Stimulated activated CD4-positive, alpha-beta T cell treated with anti-CD3 and anti-CD28 coated beads, Interleukin-1b, Interleukin-23, amount 100 ng/mL, for 1 hour (primary cell): ENCODE data around the gene FAM180B.
A peak's percentile ranks its signal among the peaks of the same experiment; 100 is the strongest.
"Not testable (repeated sequence)": the region's sequence is repeated elsewhere in the genome, so short reads cannot be mapped to it uniquely, and the experiment has no call there.

Experiments
- DNase-seq, 2 donors: peaks; one replicate each; pipeline ENCODE4 v3.0.0-alpha.2; 2020; ENCODE audit warnings: low read depth in 2 of 2

Gene FAM180B

GRCh38 chr11:47586098-47586855 lies at the start of gene FAM180B:
FAM180B (plus strand) TSS chr11:47586678; CDS start chr11:47586769, 91 bp downstream.
- DNase-seq = no peak

- no peak for DNase-seq
Measured at GRCh38 chr11:47536915-47537314, 49.6 kb upstream of the FAM180B start.

- DNase-seq = no peak
Measured at GRCh38 chr11:47538741-47539565, 47.5 kb upstream of the FAM180B start.

GRCh38 chr11:47539681-47540039 lies 46.8 kb upstream of the FAM180B start:
- DNase-seq = no peak

GRCh38 chr11:47541070-47541469 lies 45.4 kb upstream of the FAM180B start:
- DNase-seq = no peak

GRCh38 chr11:47545298-47545697 lies 41.2 kb upstream of the FAM180B start:
- no peak for DNase-seq

- not testable (repeated sequence) for DNase-seq
Measured at GRCh38 chr11:47546274-47546673, 40.2 kb upstream of the FAM180B start.

GRCh38 chr11:47550288-47551047 lies 36.0 kb upstream of the FAM180B start:
- no peak for DNase-seq

GRCh38 chr11:47551086-47551485 lies 35.4 kb upstream of the FAM180B start:
- no peak for DNase-seq

GRCh38 chr11:47552056-47552565 lies 34.4 kb upstream of the FAM180B start:
- no peak for DNase-seq

- DNase-seq = peak; percentile 79 to 83
Measured at GRCh38 chr11:47552566-47553405, 33.7 kb upstream of the FAM180B start, which contains the start of gene CELF1. CELF1 (minus strand) TSS chr11:47553132; CDS start chr11:47499523, 53,609 bp downstream.

GRCh38 chr11:47553406-47553743 lies 33.1 kb upstream of the FAM180B start:
- no peak for DNase-seq

GRCh38 chr11:47557004-47557403 lies 29.5 kb upstream of the FAM180B start:
- not testable (repeated sequence) for DNase-seq

GRCh38 chr11:47558695-47559094 lies 27.8 kb upstream of the FAM180B start:
- DNase-seq = no peak

- no peak for DNase-seq
Measured at GRCh38 chr11:47560426-47560825, 26.1 kb upstream of the FAM180B start.

GRCh38 chr11:47562393-47562792 lies 24.1 kb upstream of the FAM180B start:
- not testable (repeated sequence) for DNase-seq

- DNase-seq = not testable (repeated sequence)
Measured at GRCh38 chr11:47564366-47564765, 22.1 kb upstream of the FAM180B start.

- no peak for DNase-seq
Measured at GRCh38 chr11:47564933-47565339, 21.5 kb upstream of the FAM180B start.

GRCh38 chr11:47565340-47566148 lies 20.9 kb upstream of the FAM180B start, which contains the start of gene PTPMT1:
PTPMT1 (plus strand) TSS chr11:47565599; CDS start chr11:47565623, 24 bp downstream.
- DNase-seq = peak in 1 of 2 donors; percentile 40

- no peak for DNase-seq
Measured at GRCh38 chr11:47566149-47566698, 20.3 kb upstream of the FAM180B start.
